SKM-1 (cell line): ENCODE measurements around the gene SLC4A2.

Experiments
- DNase-seq: peaks from one replicate; lab custom pipeline; 2025; ENCODE audit not compliant: unreplicated experiment; lab: John Stamatoyannopoulos, UW

Gene SLC4A2

DNA sequence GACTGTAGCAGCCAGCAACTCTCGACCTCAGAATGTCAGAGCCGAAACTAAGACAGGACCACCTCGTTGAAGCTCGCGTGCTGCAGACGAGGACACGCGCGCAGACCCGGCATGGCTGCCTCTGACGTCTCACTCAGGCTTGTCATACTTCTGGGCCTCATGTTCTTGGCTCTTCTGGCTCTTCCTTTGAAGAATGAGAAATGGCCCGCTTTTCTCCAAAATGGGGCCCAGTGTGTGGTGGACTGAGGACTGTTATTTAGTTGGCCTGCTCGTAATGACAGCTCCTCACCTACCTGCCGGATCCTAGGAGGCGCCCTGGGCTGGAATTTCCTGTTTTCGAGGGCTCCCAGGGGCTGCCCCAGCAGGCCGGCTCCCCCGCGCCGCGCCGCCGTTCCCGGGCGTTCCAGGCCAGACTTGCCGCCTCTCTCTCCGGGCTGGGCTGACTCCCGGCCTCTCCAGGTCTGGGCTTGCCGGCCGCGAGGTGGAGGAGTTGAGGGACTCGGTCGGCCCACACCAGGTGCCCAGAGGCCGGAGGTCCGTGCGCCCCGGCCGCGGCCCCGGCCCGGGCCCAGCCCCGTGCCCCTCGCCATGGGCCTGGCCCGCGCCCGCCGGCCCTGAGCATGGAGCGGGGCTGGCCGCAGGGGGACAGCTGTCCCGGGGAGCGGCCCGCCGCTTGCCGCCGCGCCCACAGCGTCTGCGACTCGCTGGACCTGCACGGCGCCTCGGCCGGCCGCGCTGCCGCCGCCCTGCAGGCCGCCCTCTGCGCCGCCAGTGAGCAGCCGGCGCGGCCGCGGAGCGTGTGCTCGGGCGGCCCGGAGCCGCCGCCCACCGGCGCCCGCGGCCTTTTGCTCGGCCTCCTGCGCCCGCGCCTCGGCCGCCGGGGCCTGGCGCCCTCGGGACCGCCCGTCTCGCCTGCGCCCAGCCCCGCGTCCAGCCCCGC is 55.0 kb downstream of the SLC4A2 start:
- no peak for DNase-seq

DNA sequence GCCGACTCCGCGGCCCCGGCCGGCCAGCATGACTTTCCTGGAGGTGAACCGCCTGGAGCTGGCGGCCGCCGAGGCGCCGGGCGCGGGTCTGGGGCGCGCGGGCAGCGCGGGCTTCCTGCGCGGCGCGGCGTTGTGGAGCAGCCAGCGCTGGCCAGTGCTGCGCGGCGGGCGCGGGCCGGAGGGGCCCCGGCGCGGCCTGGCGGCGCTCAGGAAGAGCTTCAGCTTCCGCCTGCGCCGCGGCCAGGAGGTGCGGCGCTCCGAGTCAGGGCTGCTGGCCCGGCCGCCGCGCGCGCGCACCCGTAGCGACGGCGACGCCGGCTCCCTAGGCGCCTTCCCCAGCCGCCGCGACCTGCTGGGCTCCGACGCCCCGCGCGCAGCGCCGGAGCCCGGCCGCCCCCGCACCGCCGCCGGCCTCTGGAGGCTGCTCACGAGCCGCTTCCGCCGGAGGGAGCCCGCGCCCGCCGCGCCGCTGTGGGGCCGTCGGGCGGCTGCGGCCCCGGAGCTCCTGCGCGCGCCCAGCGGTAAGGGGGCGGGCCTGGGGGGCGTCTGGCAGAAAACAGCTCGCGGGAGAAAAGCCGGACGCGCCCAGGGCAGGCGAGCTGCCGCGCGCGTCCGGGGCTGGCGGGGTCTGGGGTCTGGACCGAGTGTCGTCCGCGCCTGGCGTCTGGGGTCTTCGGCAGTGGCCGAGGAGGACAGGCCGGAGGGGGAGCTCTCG is 55.9 kb downstream of the SLC4A2 start:
- DNase-seq, result no peak

DNA sequence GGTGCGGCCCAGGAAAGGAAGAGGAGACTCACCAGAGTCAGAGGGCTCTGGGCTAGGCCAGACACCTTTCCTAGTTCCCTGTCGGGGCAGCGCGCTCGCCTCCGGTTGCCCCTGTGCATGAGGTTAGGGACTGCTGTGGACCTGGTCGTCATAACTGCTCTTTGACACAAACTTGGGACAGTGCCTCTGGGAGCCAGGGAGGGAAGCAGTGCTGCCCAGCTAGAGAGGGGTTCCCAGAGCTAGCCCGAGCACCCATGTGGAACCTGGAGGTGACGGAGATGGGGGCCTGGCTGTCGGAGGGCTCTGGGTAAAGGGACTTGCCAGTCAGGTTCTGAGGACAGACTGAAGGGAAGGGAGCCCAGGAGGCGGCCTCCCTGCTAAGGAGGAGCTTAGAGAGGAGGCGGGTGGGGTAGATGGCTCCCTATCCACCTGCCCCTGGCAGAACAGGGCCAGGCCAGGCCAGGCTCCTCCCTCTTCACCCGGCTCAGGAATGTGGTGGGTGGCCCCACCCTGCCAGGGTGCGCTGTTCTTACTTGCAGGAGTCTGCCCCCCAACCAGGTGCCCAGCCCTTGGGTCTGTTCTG is 56.5 kb downstream of the SLC4A2 start:
- DNase-seq, result no peak

DNA sequence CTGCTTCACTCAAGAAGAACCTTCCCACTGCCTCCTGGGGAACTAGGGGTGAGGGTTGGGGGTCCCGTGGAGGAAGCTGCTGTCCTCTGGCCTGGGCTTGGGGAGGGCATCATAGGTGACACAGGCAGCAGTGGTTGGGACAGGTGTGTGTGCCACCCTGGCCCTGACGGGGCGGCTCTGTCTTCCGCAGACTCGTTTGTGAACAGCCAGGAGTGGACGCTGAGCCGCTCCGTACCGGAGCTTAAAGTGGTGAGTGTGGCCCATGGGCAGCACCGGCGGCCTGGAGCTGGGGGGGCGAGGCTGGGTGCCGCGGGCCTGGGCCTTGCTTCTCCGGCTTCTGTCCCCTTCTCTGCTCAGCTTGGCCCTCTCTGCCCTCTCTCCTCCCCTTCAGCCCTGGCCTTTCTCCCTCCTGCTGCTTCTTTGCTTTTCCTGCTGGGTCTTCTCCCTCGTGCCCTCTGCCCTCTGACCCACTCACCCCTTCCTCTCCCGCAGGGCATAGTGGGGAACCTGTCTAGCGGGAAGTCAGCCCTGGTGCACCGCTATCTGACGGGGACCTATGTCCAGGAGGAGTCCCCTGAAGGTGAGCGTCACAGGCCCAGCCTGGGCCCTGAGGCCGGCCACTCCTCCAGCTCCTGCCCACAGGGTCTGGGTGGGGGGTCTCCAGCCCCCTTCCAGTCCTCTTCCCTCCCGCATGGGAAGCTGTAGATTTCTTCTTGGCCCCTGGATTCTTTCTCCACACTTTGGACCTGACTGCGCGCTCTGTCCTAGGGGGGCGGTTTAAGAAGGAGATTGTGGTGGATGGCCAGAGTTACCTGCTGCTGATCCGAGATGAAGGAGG is 57.4 kb downstream of the SLC4A2 start:
- DNase-seq, result no peak

DNA sequence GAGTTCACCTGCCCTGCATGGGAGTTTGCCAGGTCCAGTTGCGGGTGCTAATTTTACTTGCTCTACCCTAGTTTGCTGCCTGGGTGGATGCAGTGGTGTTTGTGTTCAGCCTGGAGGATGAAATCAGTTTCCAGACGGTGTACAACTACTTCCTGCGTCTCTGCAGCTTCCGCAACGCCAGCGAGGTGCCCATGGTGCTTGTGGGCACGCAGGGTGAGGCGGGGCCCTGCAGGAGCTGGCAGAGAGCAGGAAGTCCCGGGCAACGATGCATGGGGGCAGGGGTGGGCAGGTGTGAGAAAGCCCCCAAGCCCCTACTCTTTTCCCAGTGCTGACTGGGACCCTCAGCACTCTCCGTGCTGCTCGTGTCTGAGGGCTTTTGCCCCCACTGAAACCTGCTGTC is 58.2 kb downstream of the SLC4A2 start:
- no peak for DNase-seq

DNA sequence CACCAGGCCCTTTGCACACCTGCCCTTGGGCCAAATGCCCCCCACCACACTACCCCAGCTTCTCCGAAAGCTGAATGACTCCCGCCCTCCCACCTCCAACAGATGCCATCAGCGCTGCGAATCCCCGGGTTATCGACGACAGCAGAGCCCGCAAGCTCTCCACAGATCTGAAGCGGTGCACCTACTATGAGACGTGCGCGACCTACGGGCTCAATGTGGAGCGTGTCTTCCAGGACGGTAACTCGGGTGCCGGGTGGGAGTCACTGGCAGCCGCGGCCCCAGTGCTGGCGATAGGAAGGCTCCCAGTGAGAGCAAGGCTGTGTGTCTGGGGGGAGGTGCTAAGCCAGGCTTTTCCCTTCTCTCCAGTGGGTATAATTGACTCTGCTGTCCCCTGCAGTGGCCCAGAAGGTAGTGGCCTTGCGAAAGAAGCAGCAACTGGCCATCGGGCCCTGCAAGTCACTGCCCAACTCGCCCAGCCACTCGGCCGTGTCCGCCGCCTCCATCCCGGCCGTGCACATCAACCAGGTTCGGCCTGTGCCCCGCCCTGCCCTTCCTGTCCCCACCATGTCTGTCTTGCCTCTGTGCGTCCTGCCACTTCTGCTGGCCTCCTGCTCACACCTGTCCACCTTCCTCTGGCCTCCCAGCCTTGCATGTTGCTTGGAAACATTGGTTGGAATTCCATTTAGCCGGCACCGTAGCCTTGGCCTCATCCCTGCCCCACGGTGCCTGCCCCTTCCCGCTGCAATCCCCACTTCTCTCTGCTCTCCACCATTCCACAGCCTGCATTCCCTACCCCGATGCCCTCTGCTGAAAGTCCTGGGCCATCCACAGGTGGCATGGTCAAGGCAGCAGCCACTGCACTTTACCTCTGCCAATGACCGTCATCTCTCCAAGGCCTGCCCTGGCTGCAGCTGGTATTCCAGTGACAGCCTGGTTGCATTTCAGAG is 59.0 kb downstream of the SLC4A2 start:
- no peak for DNase-seq

DNA sequence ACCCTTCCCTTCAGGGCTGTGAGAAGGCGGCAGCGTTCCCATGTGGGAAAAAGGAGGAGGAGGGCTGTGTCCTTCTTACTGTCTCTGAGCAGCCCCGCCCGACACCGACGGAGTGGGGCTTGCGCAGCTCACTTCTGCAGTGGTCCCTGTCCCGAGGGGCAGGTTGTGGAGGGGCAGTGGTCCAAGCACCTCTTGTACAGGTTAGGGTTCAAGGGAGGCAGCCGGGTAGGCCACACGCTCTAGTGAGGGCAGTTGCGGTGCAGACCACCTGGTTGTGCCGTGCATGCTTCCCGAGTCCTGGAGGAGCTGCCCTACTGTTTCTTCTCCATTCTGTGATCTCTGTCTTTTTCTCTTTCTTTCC is 59.6 kb downstream of the SLC4A2 start:
- no peak for DNase-seq

DNA sequence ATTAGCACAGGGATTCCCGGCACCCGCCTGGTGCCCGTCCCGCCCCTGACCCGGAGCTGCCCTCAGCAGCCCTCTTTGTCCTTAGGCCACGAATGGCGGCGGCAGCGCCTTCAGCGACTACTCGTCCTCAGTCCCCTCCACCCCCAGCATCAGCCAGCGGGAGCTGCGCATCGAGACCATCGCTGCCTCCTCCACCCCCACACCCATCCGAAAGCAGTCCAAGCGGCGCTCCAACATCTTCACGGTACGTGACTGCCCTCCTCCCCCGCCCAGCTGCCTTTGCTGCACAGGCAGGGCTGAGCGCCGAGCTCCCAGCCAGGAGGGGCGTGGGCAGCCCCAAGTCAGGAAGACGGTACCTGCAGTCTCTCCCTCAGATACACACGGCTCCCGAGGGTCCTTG is 60.5 kb downstream of the SLC4A2 start:
- DNase-seq, result no peak

DNA sequence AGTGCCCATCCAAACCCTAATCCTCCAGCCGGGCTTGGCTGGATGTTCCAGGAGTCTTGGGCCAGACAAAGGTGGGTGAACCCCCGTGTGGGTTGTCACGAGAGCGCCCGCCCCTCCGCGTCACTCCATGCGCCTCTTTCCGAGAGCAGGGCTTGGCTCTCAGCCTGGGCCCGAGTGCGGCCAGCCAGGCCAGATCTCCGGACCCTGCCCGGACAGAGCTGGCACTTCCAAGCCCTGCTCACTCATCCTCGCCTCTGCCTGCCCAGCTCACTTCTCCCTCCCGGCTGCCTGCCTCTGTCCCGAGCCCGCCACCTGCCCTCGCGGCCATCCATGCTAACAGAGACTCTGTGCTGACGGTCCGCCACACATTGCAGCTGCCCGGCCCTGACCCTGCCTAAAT is 61.5 kb downstream of the SLC4A2 start:
- no peak for DNase-seq

DNA sequence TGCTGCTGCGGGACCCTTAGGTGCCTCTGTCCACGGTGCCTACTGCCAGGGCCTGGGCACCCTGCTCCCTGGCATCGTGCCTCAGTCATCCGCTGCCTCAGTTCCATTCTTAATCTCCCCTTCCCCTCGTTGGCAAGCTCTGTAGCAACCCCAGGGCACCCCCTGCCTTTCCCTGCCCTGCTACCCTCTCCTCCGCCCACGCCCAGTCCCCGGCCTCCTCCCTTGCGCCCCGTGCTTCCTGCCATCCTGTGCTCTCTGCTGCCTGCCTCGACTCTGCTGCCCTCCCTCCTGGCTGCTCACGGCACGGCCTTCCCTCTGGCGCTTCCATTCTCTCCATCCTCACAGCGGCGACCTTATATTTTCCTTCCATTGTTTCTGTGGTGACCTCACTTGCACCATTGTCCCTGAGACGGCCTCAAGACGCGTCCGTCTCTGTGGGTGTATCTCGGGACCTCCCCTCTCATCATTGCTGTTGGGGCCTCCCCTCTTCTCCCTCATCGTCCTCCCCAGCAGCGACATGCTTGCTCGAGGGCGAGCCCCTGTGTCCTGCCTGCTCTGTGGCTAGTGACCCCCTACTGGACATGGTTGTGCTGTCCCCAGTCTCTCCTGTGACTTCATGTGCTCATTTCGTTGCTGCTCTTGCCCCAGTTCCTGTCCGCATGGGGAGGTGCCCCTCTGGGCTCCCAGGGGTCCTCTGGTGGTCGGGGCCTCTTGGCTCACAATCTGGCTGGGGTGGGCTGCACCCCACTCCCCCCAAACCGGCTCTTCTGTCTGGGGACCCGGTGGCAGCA is 62.2 kb downstream of the SLC4A2 start:
- no peak for DNase-seq

DNA sequence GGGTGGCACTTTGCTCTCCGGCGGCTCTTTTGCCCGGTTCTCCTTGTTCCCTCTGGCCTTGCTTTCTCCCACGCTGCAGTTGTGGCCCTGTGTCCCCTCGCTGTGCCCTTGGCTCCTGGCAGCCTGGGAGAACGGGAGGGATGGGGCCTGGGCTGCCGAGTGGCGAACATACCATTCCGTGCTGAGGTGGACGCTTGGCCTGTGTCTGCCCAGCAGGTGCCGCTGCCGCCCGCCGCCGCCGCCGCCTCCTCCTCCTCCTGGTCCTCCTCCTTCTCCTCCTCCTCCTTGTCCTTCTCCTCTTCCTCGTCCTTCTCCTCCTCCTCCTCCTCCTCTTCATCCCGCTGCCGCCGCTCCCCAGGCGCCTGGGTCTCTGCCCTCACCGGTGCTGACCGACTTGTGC is 62.9 kb downstream of the SLC4A2 start:
- DNase-seq, result no peak

DNA sequence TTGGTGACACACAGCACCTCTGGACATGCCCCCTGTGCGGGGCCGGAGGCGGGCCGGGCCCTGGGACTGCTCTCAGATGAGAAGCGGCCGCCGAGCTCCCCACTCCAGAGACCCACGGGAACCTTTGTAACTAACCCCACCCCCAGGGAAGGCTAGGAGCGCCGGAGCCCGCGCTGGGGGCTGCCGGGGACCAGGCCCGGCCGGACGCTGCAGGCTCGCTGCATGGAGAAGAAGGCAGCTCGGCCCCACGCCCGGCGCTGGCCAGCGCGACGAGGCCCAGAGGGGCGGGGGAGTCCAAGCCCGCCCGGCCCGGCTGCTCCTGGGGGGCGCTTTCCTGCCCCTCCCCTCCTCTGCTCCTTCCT is 63.4 kb downstream of the SLC4A2 start:
- no peak for DNase-seq

DNA sequence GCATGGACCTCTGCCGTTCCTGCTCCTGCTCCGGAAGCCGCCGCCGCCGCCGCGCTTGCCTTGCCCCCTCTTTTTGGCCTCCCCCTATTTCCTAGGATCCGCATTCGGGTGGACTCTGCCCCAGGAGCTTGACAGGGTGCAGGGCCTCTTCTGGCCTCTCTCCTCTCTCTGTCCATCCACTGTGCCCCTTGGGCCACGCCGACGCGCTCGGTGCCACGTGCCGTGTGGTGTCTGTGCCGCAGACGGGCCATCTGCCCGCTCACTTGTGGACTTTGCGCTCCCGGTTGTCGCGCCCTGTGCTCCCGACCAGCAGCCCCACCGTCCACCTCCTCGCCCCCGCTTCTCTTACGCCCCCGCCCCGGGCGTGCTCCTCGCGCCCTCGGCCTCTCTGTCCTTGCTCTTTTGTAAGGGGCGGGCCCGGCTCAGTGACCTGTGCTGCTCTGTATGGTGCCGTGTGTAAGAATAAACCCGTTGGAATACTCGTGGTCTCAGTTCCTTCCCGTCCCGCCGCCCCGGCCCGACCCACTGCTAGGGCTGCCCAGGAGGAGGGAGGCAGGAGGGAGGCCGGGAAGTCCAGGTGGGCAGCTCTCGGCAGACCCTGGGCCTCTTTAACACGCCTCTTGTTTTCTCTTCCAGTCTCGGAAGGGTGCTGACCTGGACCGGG is 63.9 kb downstream of the SLC4A2 start:
- DNase-seq, result no peak

DNA sequence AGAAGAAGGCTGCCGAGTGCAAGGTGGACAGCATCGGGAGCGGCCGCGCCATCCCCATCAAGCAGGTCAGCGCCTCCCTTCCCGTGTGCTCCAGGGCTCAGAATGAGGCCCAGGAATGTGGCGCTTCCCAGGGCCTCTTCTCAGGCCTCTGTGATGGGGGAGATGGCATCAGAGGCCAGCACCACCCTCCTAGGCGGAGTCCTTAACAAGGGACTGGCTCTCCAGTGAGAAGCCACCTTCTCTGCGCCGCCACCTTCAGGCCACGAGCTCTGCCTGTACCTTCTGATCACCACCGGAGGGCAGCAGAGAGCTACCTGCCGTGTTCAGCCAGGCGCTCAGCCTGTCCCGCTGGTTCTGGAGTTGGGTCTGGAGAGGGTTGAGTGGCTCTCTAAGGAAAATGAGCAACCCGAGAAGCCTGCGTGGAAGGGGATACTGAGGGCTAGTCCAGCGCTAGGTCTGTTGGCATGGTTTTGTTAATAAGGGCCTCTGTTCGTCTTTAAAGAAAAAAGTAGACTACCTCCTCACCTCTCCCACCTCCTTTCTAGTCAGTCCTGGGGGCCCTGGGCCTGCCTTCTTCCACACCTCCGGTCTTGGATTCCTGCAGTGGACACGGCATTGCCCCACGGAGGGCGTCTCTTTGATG is 64.6 kb downstream of the SLC4A2 start:
- DNase-seq, result peak; percentile 5

DNA sequence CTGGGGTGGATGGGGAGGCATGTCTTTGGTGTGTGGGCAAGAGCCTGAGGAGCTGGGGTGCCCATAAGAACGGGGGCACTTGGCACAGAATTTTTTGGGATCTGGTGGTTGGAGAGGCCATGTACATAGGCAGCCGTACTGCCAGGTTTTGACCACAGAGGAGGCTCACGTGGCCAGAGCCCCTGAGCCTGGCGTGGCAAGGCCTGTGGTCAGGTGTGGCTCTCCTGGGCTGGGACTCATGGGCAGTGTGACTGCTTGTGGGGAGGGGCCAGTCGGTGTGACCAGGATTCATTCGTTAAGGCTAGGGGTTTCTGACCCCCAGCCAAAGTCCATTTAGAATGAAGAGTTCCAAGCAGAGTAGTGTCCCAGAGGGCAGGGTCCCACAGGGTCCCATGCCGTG is 65.1 kb downstream of the SLC4A2 start:
- no peak for DNase-seq

DNA sequence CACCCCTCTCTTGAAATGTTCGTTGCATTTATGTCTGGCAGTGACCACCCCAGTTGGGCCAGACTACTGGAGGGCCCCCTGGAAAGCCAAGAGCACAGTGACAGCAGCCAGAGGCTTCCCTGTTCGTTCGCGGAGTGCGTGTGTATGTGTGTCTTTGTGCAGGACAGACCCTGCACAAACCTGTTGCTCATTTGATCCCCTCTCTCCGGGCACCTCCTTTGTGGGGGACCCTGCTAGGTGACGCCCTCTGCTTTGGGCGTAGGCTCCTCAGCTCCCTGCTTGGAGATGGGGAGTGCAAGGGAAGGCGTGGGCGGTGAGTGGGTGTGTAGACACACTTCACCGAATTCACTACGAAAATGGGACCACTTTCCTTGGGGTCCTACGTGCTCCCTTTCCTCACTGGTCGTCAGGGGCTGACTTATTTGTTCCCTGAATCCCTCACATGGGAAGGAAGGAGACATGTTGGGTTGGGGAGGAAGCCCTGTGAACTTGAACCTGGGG is 65.6 kb downstream of the SLC4A2 start:
- DNase-seq, result no peak

DNA sequence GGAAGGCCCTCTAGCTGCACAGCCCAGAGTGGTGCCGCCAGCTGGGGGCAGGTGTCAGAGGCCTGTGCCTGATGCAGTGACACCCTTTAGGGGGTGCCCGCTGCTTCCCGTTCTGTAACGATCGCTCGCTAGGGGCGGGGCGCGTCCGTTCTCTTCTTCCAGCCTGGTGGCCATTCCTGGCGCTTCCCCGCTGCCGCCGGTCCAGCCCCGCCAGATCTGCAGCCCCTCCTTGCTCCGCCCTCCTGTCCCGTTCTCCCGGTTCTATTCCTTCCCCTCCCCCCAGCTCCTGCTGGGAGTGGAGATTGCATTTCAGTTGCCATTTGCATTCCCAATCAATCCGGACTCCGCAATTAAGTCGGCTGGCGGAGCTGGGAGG is 66.1 kb downstream of the SLC4A2 start:
- DNase-seq, result no peak

DNA sequence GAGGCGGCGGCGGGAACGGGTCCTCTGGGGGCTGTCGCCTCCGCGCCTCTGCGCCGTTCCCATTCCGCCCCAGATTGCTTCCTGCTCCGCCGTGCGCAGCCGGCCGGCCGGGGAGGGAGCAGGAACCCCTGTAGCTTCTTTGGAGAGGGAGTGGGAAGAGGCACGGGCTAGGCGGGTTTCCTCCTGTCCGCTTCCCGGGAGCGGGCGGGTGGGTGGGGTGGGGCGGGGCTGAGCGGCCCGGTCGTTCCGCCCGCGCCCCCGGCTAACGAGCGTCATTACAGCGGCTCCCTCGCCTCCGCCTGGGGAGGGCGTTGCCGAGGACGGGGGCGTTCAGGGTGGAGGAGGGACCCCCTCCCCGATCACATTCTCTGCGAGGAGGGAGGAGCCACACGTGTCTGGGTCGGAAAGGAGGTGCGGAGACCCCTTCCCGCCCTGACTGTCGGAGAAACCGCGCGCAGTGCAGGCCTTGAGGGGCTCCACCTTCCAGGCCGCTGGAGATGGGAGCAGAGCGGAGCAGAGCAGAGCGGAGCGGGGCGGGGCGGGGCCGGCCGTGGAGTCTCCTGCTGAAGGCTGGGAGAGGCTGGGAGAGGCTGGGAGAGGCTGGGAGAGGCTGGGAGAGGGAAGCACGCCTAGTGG is 66.6 kb downstream of the SLC4A2 start:
- no peak for DNase-seq
